HG03521 (cell line): ENCODE data around the gene NFKB1.
"Not testable (repeated sequence)": the region's sequence is repeated elsewhere in the genome, so short reads cannot be mapped to it uniquely, and the experiment has no call there.

Experiments
- ATAC-seq: cut with Tn5 transposase; IDR thresholded peaks from one replicate; pipeline ENCODE4 v1.9.1; 2021; ENCODE audit warnings: mild to moderate bottlenecking, moderate library complexity; ENCODE audit not compliant: unreplicated experiment

NFKB1 gene, protein sequence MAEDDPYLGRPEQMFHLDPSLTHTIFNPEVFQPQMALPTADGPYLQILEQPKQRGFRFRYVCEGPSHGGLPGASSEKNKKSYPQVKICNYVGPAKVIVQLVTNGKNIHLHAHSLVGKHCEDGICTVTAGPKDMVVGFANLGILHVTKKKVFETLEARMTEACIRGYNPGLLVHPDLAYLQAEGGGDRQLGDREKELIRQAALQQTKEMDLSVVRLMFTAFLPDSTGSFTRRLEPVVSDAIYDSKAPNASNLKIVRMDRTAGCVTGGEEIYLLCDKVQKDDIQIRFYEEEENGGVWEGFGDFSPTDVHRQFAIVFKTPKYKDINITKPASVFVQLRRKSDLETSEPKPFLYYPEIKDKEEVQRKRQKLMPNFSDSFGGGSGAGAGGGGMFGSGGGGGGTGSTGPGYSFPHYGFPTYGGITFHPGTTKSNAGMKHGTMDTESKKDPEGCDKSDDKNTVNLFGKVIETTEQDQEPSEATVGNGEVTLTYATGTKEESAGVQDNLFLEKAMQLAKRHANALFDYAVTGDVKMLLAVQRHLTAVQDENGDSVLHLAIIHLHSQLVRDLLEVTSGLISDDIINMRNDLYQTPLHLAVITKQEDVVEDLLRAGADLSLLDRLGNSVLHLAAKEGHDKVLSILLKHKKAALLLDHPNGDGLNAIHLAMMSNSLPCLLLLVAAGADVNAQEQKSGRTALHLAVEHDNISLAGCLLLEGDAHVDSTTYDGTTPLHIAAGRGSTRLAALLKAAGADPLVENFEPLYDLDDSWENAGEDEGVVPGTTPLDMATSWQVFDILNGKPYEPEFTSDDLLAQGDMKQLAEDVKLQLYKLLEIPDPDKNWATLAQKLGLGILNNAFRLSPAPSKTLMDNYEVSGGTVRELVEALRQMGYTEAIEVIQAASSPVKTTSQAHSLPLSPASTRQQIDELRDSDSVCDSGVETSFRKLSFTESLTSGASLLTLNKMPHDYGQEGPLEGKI

GRCh38 chr4:102500696-102501446, at the start of gene NFKB1:
NFKB1 (plus strand) TSS chr4:102501359; CDS start chr4:102525519, 24,160 bp downstream.
- ATAC-seq: peak; percentile 54

DNA sequence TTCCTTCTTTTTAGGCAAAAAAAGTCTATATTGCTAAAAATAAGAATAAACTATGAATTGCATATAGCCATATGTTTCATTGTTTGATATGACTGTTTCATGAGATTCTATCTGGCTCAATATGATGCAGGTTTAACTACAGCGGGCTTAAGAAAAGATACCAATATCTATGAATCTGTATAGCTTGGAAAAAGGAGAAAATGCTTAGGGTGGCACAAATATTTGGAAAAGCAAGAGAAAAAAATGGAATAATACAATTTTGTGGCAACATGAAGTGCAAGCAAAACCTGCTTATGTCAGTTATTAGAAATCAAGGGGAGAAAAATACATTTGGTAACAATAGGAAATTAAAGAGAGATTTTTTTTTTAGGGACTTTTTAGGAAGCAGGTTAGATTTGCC, 48.3 kb upstream of the NFKB1 start:
- ATAC-seq: no peak

GRCh38 chr4:102453827-102454226, 47.3 kb upstream of the NFKB1 start:
- ATAC-seq: no peak

GRCh38 chr4:102454268-102454667, 46.9 kb upstream of the NFKB1 start:
- no peak for ATAC-seq

DNA sequence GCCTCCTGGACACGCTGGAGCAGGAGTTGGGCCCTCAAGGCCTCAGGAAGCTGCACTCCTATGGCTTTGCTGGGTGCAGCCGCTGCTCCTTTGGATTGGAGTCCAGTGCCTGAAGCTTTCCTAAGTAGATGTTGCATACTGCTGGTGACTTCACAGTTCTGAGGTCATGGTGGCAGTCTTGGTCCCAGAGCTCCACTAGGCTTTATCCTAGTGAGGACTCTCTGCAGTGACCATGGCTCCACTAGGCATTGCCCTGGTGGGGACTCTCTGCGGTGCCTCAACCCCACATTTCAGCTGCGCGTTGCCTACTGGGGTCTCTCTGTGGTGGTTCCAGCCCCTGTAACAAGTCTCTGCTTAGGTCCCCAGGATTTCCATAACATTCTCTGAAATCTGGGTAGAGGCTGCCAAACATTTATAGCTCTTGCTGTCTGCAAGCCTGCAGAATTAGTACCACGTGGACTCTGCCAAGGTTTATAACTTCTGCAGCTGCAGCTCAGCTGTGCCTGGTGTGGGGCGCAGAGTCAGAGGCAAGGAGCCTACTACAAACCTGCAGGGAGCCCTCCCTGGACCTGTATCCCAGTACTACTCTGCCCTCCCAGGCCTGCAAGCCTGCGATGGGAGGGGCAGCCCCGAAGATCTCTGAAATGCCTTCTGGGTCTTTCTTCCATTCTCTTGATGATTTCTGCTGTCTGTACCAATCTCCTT, 46.0 kb upstream of the NFKB1 start:
- ATAC-seq: no peak

DNA sequence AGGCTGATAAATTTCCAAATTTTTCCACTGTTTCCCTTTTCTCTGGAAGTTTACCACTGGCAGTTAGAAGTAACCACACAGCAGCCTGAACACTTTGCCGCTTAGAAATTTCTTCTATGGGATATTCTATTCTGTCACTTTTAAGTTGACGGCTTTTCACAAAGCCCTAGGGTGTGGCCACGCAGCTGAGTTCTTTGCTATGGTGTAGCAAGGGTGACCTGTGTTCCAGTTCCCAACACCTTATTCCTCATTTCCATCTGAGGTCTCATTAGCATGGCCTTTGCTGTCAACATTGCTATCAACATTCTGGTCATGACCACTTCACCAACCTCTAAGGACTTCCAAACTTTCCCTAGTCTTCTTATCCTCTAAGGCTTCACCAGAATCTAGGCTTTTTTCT, 45.4 kb upstream of the NFKB1 start:
- no peak for ATAC-seq

- no peak for ATAC-seq
Observed at GRCh38 chr4:102466298-102466697, 34.9 kb upstream of the NFKB1 start.

- no peak for ATAC-seq
Observed at GRCh38 chr4:102469806-102470205, 31.4 kb upstream of the NFKB1 start.

- ATAC-seq: no peak
Observed at GRCh38 chr4:102472441-102473013, 28.6 kb upstream of the NFKB1 start.

DNA sequence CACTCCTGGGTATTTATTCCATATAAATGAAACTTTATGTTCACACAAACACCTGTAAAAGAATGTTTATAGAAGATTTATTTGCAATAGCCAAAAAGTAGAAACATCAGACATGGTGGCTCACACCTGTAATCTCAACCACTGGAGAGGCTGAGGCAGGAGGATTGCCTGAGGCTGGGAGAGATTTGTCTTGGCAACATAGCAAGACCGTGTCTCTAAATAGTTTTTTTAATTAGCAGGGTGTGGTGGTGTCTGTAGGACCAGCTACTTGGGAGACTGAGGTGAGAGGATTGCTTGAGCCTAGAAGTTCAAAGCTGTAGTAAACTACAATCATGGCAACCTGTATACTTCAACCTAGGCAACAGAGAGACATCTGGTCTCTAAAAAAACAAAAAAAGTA, 27.7 kb upstream of the NFKB1 start:
- ATAC-seq: no peak

GRCh38 chr4:102474736-102475504, 26.2 kb upstream of the NFKB1 start:
- no peak for ATAC-seq

- ATAC-seq: no peak
Observed at GRCh38 chr4:102477657-102478056, 23.5 kb upstream of the NFKB1 start.

GRCh38 chr4:102478186-102478585, 23.0 kb upstream of the NFKB1 start:
- no peak for ATAC-seq

DNA sequence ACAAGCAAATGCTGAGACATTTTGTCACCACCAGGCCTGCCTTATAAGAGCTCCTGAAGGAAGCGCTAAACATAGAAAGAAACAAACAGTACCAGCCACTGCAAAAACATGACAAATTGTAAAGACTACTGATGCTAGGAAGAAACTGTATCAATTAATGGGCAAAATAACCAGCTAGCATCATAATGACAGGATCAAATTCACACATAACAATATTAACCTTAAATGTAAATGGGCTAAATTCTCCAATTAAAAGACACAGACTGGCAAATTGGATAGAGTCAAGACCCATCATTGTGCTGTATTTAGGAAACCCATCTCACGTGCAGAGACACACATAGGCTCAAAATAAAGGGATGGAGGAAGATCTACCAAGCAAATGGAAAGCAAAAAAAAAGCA, 21.3 kb upstream of the NFKB1 start:
- ATAC-seq: not testable (repeated sequence)

DNA sequence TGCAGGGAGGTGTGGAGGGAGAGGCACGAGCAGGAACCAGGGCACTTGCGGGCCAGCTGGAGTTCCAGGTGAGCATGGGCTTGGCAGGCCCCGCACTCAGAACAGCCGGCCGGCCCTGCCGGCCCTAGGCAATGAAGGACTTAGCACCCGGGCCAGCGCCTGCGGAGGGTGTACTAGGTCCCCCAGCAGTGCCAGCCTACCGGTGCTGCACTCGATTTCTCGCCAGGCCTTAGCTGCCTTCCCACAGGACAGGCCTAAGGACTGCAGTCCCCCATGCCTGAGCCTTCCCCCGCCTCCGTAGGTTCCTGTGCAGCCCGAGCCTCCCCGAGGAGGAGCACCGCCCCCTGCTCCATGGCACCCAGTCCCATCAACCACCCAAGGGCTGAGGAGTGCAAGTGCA, 18.0 kb upstream of the NFKB1 start:
- ATAC-seq: no peak

GRCh38 chr4:102483990-102484692, 17.0 kb upstream of the NFKB1 start:
- ATAC-seq: not testable (repeated sequence)

- no peak for ATAC-seq
Observed at GRCh38 chr4:102492531-102493241, 8.5 kb upstream of the NFKB1 start.

DNA sequence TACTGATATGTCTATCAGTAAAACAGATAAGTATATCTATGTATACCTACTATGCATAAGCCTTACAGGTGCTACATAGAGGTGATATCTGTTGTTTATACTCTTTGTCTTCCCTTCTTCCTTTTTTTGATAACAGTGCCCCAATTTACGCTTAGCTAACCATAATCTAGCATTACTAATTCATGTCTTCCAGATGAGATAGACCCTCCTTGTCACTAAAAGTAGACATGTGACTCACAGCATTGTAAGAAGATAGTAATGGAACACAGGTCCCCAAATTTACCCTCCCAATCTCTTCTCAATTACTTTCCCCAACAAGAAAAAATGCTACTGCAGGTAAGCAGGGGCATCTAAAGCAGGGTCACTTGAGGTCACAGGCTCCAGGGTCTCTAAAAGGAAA, 7.9 kb upstream of the NFKB1 start:
- ATAC-seq: no peak
